HepG2 (cell line): ENCODE results near the gene OPN3. TPM values are rescaled to one million over a fixed set of nuclear protein-coding genes. Genes with fewer than 3 reads are reported as not detected.
A peak's percentile ranks its signal among the peaks of the same experiment; 100 is the strongest.

Experiments
- FOXC1 ChIP-seq: sonication (generic); formaldehyde crosslinking; IDR thresholded peaks from 2 replicates; pipeline ENCODE4 v1.8.0; 2022; ENCODE audit warnings: mild to moderate bottlenecking, missing genetic modification reagents, borderline replicate concordance
- FOXJ3 ChIP-seq: sonication (generic); formaldehyde crosslinking; IDR thresholded peaks from 2 replicates; pipeline ENCODE4 v1.4.0; 2020; ENCODE audit warnings: missing genetic modification reagents, mild to moderate bottlenecking, borderline replicate concordance
- FOXP1 ChIP-seq, 2 experiments: fragments of 450-650 bp in 1 of 2; IDR thresholded peaks; 2 replicates each; pipeline ENCODE4 v1.6.1; 2017 to 2018; ENCODE audit warnings: antibody characterized with exemption in 1 of 2
- GATAD2A ChIP-seq: IDR thresholded peaks from 2 replicates; pipeline ENCODE4 v1.6.1; 2016
- HDAC6 ChIP-seq: fragments of 200-600 bp; sonication (generic); IDR thresholded peaks from 2 replicates; pipeline ENCODE4 v1.7.0; 2017; ENCODE audit warnings: mild to moderate bottlenecking, antibody characterized with exemption, low read length, low read depth
- HNRNPH1 ChIP-seq: fragments of 200-400 bp; formaldehyde crosslinking; optimal IDR thresholded peaks from 2 replicates; pipeline ENCODE3; 2017; ENCODE audit warnings: mild to moderate bottlenecking, low read depth, low read length
- HNRNPL ChIP-seq: fragments of 200-400 bp; formaldehyde crosslinking; IDR thresholded peaks from 2 replicates; pipeline ENCODE4 v1.6.1; 2017; ENCODE audit warnings: mild to moderate bottlenecking, low read depth, low read length
- HOXA7 ChIP-seq: sonication (generic); formaldehyde crosslinking; IDR thresholded peaks from 2 replicates; pipeline ENCODE4 v1.8.1; 2022; ENCODE audit warnings: mild to moderate bottlenecking, missing genetic modification reagents, moderate library complexity
- MIXL1 ChIP-seq: IDR thresholded peaks from 2 replicates; pipeline ENCODE4 v1.6.1; 2016
- NCOA5 ChIP-seq: sonication (generic); formaldehyde crosslinking; IDR thresholded peaks from 2 replicates; pipeline ENCODE4 v1.4.0; 2020; ENCODE audit warnings: missing genetic modification reagents
- PHF21A ChIP-seq: sonication (generic); formaldehyde crosslinking; IDR thresholded peaks from 2 replicates; pipeline ENCODE4 v1.5.0; 2020; ENCODE audit warnings: mild to moderate bottlenecking, missing genetic modification reagents
- RAD21 ChIP-seq: fragments of 450-650 bp; formaldehyde crosslinking; IDR thresholded peaks from 2 replicates; pipeline ENCODE4 v1.5.0; 2020; ENCODE audit warnings: mild to moderate bottlenecking
- RFXANK ChIP-seq: IDR thresholded peaks from 2 replicates; pipeline ENCODE4 v1.6.1; 2016
- SALL2 ChIP-seq: sonication (generic); formaldehyde crosslinking; IDR thresholded peaks from 2 replicates; pipeline ENCODE4 v1.8.1; 2023; ENCODE audit warnings: mild to moderate bottlenecking, missing genetic modification reagents, inconsistent platforms
- SNAI1 ChIP-seq: sonication (generic); formaldehyde crosslinking; IDR thresholded peaks from 2 replicates; pipeline ENCODE4 v1.5.0; 2020; ENCODE audit warnings: mild to moderate bottlenecking, missing genetic modification reagents, borderline replicate concordance
- TEAD3 ChIP-seq: optimal IDR thresholded peaks from 2 replicates; pipeline ENCODE3; 2016; ENCODE audit warnings: borderline replicate concordance
- ZBTB1 ChIP-seq: sonication (generic); formaldehyde crosslinking; IDR thresholded peaks from 2 replicates; pipeline ENCODE4 v1.4.0; 2020; ENCODE audit warnings: missing genetic modification reagents, borderline replicate concordance
- ZBTB42 ChIP-seq: sonication (generic); formaldehyde crosslinking; IDR thresholded peaks from 2 replicates; pipeline ENCODE4 v1.5.0; 2020; ENCODE audit warnings: mild to moderate bottlenecking, missing genetic modification reagents
- ZFP1 ChIP-seq: IDR thresholded peaks from 2 replicates; pipeline ENCODE4 v1.6.1; 2016
- ZIK1 ChIP-seq: sonication (generic); formaldehyde crosslinking; IDR thresholded peaks from 2 replicates; pipeline ENCODE4 v1.5.0; 2020; ENCODE audit warnings: mild to moderate bottlenecking, low read depth, missing genetic modification reagents, borderline replicate concordance
- ZNF143 ChIP-seq: sonication (generic); formaldehyde crosslinking; IDR thresholded peaks from 2 replicates; pipeline ENCODE4 v1.4.0; 2020; ENCODE audit warnings: missing genetic modification reagents
- ZNF20 ChIP-seq: sonication (generic); formaldehyde crosslinking; IDR thresholded peaks from 2 replicates; pipeline ENCODE4 v1.4.0; 2020; ENCODE audit warnings: mild to moderate bottlenecking, moderate library complexity, missing genetic modification reagents
- ZNF563 ChIP-seq: sonication (generic); formaldehyde crosslinking; IDR thresholded peaks from 2 replicates; pipeline ENCODE4 v1.8.0; 2022; ENCODE audit warnings: mild to moderate bottlenecking, moderate library complexity, missing genetic modification reagents
- ZNF773 ChIP-seq: sonication (generic); formaldehyde crosslinking; IDR thresholded peaks from 2 replicates; pipeline ENCODE4 v1.4.0; 2020; ENCODE audit warnings: missing genetic modification reagents, borderline replicate concordance
- polyA plus RNA-seq, 8 experiments: library from polyadenylated mRNA; depleted of rRNA in 3 of 8; stranded (reverse) in 7 of 8; unstranded in 1 of 8; fragments of >200 nt; fragmentation: Illumina TruSeq in 4 of 8; extraction: Trizol in 4 of 8; gene quantifications; 2 replicates each; pipeline versions ENCODE4 v1.2.1 to v1.2.3, GENCODE V29; 2011 to 2016; ENCODE audit warnings: low read depth in 4 of 8, missing spikeins in 1 of 8, mixed read lengths in 1 of 8; ENCODE audit not compliant: insufficient read depth in 1 of 8
- total RNA-seq, 5 experiments: library from RNA; depleted of rRNA; stranded (reverse); fragments of >200 nt; fragmentation: Illumina TruSeq; extraction: Trizol; gene quantifications; 2 replicates each; pipeline ENCODE4 v1.2.3, GENCODE V29; 2016; ENCODE audit warnings: low read depth in 1 of 5
- TF ChIP-seq, protein P1 (sequence below): sonication (generic); formaldehyde crosslinking; IDR thresholded peaks from 2 replicates; pipeline ENCODE4 v1.4.0; 2020; ENCODE audit warnings: missing genetic modification reagents
- TF ChIP-seq, protein P2 (sequence below): sonication (generic); formaldehyde crosslinking; IDR thresholded peaks from 2 replicates; pipeline ENCODE4 v1.5.1; 2020; ENCODE audit warnings: mild to moderate bottlenecking, missing genetic modification reagents, borderline replicate concordance
- TF ChIP-seq, protein P3 (sequence below): sonication (generic); formaldehyde crosslinking; IDR thresholded peaks from 2 replicates; pipeline ENCODE4 v1.9.0; 2021; ENCODE audit warnings: missing genetic modification reagents, mild to moderate bottlenecking, borderline replicate concordance
- TF ChIP-seq, protein P4 (sequence below): IDR thresholded peaks from 2 replicates; pipeline ENCODE4 v1.6.1; 2016; ENCODE audit warnings: missing genetic modification reagents, missing compliant biosample characterization
- TF ChIP-seq, protein P5 (sequence below): sonication (generic); formaldehyde crosslinking; IDR thresholded peaks from 2 replicates; pipeline ENCODE4 v1.8.0; 2022; ENCODE audit warnings: mild to moderate bottlenecking, missing genetic modification reagents, moderate library complexity

Gene OPN3
- total and polyA plus RNA-seq, 2 of the 13 experiments (the other 11 are each of a cell fraction or from before 2014, with no cell fraction given): 17.4 to 23.0 TPM

DNA sequence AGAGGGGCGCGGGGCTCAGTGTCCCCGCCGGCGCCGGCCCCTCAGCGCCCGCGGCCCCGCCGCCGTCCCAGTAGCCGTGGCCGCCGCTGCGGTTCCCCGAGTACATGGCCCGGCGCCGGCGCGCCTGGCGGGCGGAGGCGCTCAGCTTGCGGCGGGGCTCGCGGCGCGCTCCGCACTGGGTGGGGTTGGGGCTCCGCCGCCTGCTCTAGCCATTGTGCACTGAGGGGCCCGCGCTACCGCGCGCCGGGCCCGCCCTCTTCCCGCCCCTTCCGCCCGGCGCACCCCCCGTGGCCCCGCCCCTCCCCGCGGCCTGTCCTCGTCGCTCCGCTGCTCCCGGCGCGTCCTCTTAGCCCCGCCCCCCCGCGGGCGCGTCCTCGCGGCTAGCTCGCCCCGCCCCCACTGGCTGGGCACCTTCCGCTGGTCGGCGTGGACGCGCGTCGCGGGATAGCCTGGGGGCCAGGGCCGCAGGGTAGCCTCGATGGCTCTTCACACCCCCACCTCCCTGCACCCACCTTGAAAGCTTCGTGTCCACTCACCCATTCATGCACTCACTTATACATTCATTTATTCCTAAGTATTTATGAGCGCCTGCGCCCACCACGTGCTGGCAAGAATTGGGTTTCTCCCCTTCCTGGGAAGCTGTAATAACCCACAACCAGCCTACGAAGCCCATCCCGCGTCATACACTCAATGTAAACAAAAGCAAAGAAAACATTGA, at the start of gene OPN3, which contains the start of gene CHML (continued):
- TF ChIP-seq, protein P1, sequence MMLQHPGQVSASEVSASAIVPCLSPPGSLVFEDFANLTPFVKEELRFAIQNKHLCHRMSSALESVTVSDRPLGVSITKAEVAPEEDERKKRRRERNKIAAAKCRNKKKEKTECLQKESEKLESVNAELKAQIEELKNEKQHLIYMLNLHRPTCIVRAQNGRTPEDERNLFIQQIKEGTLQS (CRISPR knock-in tag): no peak
- no peak for TF ChIP-seq ZNF20 (CRISPR knock-in tag)
- TF ChIP-seq ZNF773 (CRISPR knock-in tag): 0 out of 2 replicates have a peak, but pooled peaks have one; percentile 19
- no peak for TF ChIP-seq ZBTB42 (CRISPR knock-in tag)
- TF ChIP-seq SNAI1 (CRISPR knock-in tag): no peak
- no peak for TF ChIP-seq FOXP1 (IDR thresholded peaks at IDR 0.05)
- no peak for TF ChIP-seq FOXP1 (CRISPR knock-in tag; IDR thresholded peaks at IDR 0.05)
- peak; percentile 63; the same call in 1 of the 2 replicates for TF ChIP-seq SALL2 (CRISPR knock-in tag)
- TF ChIP-seq HNRNPH1: no peak
- no peak for TF ChIP-seq ZBTB1 (CRISPR knock-in tag)
- TF ChIP-seq TEAD3: peak; percentile 29
- TF ChIP-seq NCOA5 (CRISPR knock-in tag): no peak
- TF ChIP-seq ZIK1 (CRISPR knock-in tag): no peak
- 0 out of 2 replicates have a peak, but pooled peaks have one; percentile 61 for TF ChIP-seq FOXC1 (CRISPR knock-in tag)
- peak; percentile 52; the same call in 1 of the 2 replicates for TF ChIP-seq RAD21 (CRISPR knock-in tag)
- TF ChIP-seq PHF21A (CRISPR knock-in tag): peak; percentile 30; the same call in 1 of the 2 replicates
- no peak for TF ChIP-seq ZNF143 (CRISPR knock-in tag)
- TF ChIP-seq, protein P2, sequence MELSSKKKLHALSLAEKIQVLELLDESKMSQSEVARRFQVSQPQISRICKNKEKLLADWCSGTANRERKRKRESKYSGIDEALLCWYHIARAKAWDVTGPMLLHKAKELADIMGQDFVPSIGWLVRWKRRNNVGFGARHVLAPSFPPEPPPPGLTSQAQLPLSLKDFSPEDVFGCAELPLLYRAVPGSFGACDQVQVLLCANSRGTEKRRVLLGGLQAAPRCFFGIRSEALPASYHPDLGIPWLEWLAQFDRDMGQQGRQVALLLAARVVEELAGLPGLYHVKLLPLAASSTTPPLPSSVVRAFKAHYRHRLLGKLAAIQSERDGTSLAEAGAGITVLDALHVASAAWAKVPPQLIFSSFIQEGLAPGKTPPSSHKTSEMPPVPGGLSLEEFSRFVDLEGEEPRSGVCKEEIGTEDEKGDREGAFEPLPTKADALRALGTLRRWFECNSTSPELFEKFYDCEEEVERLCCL: no peak
- no peak for TF ChIP-seq RFXANK (CRISPR knock-in tag)
- TF ChIP-seq ZFP1 (CRISPR knock-in tag): no peak
- TF ChIP-seq HDAC6: no peak
- TF ChIP-seq, protein P3, sequence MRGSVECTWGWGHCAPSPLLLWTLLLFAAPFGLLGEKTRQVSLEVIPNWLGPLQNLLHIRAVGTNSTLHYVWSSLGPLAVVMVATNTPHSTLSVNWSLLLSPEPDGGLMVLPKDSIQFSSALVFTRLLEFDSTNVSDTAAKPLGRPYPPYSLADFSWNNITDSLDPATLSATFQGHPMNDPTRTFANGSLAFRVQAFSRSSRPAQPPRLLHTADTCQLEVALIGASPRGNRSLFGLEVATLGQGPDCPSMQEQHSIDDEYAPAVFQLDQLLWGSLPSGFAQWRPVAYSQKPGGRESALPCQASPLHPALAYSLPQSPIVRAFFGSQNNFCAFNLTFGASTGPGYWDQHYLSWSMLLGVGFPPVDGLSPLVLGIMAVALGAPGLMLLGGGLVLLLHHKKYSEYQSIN (CRISPR knock-in tag): no peak
- TF ChIP-seq, protein P4, sequence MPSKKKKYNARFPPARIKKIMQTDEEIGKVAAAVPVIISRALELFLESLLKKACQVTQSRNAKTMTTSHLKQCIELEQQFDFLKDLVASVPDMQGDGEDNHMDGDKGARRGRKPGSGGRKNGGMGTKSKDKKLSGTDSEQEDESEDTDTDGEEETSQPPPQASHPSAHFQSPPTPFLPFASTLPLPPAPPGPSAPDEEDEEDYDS: peak; percentile 43; the same call in 1 of the 2 replicates
- TF ChIP-seq HNRNPL: no peak
- no peak for TF ChIP-seq GATAD2A (CRISPR knock-in tag)
- TF ChIP-seq MIXL1 (CRISPR knock-in tag): no peak
- TF ChIP-seq ZNF563 (CRISPR knock-in tag): no peak
- TF ChIP-seq, protein P5, sequence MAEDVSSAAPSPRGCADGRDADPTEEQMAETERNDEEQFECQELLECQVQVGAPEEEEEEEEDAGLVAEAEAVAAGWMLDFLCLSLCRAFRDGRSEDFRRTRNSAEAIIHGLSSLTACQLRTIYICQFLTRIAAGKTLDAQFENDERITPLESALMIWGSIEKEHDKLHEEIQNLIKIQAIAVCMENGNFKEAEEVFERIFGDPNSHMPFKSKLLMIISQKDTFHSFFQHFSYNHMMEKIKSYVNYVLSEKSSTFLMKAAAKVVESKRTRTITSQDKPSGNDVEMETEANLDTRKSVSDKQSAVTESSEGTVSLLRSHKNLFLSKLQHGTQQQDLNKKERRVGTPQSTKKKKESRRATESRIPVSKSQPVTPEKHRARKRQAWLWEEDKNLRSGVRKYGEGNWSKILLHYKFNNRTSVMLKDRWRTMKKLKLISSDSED (CRISPR knock-in tag): no peak
- no peak for TF ChIP-seq HOXA7
- TF ChIP-seq FOXJ3 (CRISPR knock-in tag): peak; percentile 35; the same call in 1 of the 2 replicates
